Tibial nerve (tissue), 4 donors: ENCODE results near the gene METTL5.
"Not testable (repeated sequence)": the region's sequence is repeated elsewhere in the genome, so short reads cannot be mapped to it uniquely, and the experiment has no call there.

Experiments
- CTCF ChIP-seq, 5 experiments: fragments of 200-600 bp in 3 of 5; fragments of 450-650 bp in 2 of 5; sonication (generic) in 3 of 5; IDR thresholded peaks; one replicate each; pipeline ENCODE4 v1.5.1; 2016 to 2019; ENCODE audit warnings: antibody characterized with exemption in 5 of 5, mild to moderate bottlenecking in 3 of 5, moderate library complexity in 2 of 5
- EP300 ChIP-seq, 2 donors: sonication (generic); formaldehyde crosslinking; IDR thresholded peaks; one replicate each; pipeline ENCODE4 v1.6.1; 2017; ENCODE audit warnings: antibody characterized with exemption in 2 of 2, mild to moderate bottlenecking in 1 of 2
- POLR2A ChIP-seq, 2 donors: fragments of 450-650 bp; IDR thresholded peaks; one replicate each; pipeline ENCODE4 v1.6.1; 2017; ENCODE audit warnings: antibody characterized with exemption in 2 of 2, mild to moderate bottlenecking in 2 of 2, moderate library complexity in 2 of 2

- TF ChIP-seq CTCF, POLR2A, EP300 (IDR thresholded peaks at IDR 0.05): not testable (repeated sequence)
Observed at GRCh38 chr2:169871369-169871768, 46.7 kb upstream of the METTL5 start.
